Stimulated activated CD8-positive, alpha-beta memory T cell treated with anti-CD3 and anti-CD28 coated beads, Interleukin-7, amount 100 ng/mL, for 24 hours (primary cell): ENCODE results near the gene ENTPD8.

Source experiments
- DNase-seq: peaks from one replicate; pipeline ENCODE4 v3.0.0-alpha.2; 2020; ENCODE audit warnings: low read depth

Gene ENTPD8, protein sequence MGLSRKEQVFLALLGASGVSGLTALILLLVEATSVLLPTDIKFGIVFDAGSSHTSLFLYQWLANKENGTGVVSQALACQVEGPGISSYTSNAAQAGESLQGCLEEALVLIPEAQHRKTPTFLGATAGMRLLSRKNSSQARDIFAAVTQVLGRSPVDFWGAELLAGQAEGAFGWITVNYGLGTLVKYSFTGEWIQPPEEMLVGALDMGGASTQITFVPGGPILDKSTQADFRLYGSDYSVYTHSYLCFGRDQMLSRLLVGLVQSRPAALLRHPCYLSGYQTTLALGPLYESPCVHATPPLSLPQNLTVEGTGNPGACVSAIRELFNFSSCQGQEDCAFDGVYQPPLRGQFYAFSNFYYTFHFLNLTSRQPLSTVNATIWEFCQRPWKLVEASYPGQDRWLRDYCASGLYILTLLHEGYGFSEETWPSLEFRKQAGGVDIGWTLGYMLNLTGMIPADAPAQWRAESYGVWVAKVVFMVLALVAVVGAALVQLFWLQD

DNA sequence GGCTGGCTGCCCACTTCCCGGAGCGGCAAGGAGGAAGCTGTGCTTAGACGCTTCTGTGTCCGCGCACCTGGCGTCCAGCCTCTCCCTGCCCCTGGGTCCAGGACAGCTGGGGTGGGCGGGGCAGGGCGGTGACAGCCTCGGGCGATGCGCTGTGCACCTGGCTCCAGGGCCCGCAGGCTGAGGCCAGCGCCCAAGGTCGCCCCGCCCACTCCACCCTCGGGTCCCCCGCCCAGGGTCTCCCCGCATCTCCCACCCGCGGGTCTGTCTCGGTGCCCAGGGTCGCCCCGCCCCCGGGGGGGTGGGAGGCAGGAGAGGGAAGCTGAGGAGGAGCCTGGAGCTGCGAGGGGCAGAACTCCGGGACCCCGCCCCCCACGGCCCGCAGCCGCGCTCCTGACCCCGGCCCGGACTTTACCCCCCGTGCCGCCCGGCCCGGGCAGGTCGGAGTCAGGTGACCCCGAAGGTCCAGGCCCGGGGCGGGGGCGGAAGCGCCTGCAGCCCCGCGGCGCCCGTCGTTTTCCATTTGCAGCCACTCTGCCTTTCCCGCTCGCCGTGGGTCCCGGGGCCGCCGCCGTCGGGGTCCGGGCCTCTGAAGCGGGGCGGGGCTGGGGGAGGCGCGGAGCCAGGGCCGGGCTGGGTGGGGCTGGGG, at the start of gene ENTPD8:
TSS of gene ENTPD8 (minus strand) at position 69 of the 646 bp plus-strand sequence. CDS start 3,072 bp downstream, outside the sequence.
- DNase-seq = no peak

DNA sequence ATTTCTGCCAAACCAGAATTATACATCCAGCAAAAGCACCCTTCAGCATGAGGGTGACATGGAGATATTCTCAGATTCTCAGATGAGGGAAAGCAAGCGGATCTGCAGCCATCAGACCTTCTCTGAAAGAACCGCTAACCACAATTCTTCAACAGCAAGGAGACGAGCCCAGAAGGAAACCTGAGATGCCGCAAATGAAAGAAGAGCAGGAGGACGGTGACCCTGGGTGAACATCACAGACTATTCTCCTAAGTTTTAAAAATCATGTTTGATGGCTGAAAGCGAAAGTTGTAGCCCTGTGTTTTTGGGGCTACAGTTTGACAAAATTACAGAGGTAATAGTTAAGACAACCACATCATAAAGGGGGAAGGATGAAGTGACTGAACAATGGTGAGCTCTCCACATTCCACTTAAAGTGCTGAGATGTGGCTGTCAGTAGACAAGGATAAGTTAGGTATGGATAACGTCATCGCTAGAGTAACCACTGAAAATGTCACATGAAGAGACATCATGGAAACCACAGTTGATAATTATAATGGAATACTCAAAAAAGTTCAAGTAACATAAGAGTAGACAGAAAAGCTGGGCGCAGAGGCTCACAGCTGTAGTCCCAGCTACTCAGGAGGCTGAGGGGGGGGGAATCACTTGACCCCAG, 49.5 kb upstream of the ENTPD8 start:
- DNase-seq = no peak

DNA sequence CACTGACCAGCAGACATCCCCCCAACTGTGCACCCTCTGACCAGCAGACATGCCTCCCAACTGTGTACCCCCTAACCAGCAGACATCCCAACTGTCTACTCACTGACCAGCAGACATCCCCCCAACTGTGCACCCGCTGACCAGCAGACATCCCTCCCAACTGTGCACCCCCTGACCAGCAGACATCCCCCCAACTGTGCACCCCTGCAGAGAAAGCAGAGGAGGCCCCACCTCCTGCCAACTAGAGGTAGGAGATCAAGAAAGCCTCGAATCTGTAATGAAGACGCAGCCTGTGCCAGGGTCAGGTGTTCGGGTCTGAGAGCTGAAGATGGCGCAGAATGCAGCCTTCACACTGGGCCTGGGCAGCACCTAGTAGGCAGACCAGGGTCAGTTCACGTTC, 47.7 kb upstream of the ENTPD8 start:
- DNase-seq = no peak

DNA sequence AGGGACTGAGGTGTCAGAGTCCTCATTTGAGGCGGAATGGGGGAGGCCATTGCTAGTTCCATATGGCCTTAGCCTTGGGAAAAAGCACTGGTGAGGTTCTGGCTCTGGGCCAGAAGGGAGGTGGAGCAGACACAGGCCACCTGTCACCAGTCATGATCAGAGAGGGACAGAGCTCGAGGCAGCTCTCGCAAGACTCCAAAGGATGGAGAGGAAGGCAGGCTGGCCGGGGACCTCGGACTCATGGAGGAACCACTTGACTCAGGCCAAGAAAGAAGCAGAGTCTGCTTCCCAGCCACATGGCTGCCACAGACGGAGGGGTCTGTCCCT, 47.1 kb upstream of the ENTPD8 start:
- no peak for DNase-seq

DNA sequence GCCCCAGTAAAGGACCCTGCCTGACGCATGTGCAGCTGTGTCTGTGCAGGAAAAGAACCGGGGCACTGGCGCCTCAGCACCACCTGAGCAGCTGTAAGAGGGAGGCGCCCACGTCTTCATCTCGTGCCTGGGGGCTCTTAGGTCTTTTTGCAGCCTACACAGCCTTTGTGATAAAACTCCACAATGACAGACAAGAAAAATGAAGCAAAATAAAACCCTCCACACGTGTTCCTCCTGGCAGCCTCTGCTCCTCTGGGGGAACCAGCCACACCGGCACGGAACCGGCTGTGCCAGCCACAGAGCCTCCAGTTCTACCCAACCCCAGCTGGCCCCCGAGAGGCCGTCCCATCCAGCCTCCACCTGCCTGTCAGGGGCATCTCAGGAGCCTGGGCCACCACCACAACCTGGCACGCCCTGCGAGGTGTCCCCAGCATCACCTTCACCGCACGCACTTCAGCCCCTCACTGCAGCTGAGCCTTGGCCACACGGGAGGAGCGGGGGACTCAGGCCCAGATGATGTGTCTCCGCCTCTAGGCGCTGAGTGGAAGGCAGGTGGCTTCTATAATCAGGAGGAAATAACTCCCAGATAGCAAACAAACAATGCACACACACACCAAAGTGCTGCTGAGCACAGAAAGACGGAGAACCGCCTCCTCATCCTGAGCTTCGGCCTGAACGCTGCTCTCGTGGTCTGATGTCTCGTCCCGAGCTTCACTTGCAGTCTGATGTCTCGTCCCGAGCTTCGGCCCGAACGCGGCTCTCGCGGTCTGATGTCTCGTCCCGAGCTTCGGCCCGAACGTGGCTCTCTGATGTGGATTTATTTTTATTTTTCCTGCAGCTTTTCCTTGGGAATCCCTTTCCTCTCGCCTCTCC, 46.5 kb upstream of the ENTPD8 start:
- DNase-seq = no peak

DNA sequence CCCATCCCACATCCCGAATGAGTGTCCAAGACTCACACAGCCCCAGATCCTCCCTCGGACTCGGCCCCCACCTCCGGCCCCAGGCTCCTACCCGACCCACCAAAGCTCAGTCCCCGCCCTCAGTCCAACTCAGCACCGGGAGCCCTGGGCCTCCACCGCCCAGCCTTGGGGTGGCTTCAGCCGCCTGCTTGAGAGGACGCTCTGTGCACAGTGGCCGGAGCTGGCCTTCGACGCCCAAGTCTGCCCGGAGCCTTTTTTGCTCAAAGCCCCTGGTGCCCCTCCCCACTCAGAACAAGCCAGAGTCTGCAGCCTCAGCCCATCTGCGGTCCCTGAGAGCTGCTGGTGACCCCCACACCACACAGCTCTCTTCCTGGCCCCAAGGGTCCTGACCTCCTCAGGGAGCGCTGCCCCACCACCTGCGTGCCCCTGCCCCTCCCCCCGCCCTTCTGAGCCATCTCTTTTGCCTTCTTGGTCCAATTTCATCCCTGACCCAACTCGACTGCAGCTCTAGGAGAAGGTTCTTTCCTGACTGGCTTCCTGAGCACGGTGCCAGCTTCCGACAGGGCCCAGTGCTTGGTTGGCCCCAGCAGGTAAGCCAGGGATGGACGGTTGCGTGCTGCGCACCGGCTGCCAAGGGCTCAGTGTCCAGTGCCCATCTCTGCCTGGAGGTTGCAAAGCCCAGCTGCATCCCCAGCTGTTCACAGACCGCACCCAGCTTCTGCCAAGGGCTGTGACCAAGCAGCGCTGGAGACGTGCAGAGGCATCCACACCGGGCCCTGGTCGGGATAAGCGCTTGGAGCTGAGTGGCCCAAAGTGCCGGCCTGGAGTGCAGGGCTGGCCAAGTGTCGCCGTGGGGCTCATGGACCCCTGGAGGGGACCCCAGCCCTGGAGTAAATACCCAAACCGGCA, 45.6 kb upstream of the ENTPD8 start:
- DNase-seq = no peak

DNA sequence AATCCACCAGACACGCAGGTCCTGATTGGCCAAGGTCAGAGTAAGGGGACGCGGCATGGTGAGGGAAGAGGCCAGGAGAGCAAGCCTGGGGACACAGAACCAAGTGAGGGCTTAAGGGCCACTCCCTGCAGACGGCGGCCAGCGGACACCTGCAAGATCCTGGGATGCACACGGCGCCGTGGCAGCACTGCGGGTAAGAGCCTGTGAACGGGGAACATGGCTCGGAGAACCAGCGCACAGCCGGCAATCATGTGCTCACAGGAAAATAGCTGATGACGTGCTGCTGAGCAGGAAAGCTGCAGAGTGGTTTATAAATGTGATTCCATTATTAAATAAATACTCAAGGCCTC, 45.0 kb upstream of the ENTPD8 start:
- no peak for DNase-seq

DNA sequence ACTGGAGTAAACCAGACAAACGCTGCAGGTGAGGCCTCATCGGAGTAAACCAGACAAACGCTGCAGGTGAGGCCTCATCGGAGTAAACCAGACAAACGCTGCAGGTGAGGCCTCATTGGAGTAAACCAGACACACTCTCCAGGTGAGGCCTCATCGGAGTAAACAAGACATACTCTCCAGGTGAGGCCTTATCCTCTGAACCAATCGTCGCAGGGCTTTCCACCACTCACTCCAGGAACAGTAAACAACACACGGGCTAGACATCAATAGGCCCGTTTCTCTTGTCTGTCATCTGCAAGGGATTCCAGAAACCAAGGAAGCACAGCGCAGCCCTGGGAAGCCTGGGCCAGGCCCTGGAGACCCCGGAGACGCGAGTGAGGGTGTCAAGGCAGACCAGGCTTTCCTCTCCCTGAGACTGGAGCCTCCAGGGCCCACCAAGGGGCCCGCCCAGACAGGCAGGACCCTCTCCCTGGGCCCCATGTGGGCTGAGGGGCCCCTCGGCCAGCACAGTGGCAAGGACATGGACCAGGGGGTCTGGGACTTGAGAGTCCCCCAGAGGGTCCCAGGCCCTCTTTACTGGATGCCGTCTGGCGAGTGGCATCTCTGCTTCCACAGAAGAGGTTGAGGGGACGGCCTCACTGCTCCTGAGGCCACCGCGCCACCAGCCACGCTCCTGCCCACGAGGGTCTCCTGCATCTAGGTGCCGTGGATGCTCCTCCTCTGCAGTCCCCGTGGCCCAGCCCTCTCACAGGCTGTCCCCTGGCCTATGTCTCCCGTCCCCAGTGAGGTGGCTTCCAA, 44.4 kb upstream of the ENTPD8 start:
- no peak for DNase-seq

DNA sequence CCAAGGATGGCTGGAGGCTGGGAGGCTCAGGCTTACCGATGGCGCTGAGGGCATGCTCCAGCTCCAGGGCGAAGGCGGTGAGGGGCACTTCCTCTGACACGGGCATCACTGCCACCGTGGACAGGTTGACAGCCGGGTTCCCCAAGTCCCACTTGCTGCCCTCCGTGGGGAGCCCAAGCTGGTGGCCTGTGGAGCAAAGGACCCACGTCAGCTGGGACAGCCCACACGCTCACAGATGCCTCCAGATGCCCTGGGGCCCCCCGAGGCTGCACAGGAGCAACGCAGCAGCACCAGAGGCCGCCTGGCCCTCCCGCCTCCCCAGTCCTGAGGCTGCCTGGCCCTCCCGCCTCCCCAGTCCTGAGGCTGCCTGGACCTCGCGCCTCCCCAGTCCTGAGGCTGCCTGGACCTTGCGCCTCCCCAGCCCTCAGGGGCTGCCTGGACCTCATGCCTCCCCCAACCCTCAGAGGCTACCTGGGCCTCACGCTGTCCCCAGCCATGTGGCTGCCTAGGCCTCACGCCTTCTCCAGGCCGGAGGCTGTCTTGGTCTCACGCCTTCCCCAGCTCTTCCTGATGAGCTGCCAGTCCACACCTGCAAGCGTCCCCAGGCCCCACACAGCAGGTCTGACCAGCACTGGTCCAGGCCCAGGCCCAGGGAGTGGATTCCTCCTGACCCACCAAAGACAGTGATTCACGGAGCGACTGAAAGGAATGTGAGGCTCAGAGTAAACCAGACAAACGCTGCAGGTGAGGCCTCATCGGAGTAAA, 43.6 kb upstream of the ENTPD8 start:
- no peak for DNase-seq

DNA sequence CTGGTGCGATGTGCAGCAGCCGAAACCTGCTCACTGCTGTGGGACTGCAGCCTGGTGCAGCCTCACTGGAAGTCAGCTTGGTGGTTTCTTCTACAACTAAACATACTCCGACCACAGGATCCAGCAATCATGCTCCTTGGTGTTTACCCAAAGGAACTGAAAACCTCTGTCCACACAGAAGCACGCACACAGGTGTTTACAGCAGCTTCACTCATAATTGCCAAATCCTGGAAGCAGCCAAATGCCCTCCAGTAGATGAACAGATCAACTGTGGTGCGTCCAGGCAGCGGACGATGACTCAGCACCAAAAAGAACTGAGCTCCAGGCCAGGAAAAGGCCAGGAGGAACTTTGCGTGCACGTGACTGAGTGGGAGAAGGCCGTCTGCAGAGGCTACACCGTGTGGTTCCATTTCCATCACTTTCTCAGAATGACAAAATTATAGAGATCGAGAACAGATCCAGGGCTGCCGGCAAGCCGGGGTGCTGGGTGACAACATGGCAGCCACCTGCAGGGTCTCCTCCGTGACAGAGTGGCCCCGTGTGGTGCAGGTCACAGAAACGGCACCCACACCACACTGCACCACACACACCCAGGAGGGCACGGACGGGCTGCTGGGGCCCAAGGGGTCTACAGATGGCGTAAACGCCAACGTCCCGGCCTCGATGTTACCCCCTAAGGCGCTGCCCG, 41.1 kb upstream of the ENTPD8 start:
- no peak for DNase-seq

DNA sequence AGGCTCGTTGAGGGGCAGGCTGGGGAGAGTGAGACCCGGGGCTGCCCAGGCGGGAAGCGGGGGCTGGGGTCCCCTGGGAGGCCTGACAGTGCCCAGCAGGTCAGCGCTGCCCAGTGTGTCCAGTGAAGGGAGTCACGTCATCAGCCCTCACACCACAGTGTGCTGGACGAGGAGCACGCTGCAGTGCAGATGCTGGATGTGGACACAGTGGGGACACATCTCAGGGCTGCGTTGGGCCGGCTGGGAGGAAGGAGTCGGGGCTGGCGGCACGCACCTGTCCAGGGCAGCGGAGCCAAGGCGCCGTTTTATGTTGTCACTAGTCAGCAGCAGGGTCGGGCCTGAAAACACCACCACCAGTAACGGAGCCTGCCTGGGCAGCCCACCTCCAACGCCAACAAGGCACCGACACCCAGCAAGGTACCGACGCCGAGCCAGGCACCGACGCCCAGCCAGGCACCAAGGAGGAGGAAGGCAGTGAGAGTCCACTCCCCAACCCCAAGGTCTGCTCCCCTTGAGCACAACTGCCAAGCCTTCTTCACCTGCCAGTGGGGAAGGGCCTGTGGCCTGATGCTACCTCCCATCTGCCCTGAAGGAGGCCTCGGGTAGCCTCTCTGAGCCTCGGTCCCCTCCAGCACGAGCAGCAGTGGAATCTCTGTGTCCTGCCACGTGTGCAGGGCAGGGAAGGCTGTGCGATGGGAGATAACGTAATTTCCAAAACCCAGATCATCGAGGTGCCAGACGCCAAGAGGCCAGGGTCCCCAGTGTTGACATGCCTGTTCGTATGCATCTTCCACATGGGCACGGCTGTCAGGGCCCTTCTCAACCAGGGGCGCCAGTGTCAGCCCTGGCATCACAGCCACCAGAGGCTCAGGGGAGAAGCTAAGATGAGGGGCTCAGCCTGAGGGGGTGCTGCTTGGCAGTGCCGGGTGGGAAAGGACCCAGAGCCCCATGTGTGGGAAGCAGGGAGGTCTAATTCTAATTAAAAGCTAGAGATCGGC, 39.8 kb upstream of the ENTPD8 start:
- no peak for DNase-seq

DNA sequence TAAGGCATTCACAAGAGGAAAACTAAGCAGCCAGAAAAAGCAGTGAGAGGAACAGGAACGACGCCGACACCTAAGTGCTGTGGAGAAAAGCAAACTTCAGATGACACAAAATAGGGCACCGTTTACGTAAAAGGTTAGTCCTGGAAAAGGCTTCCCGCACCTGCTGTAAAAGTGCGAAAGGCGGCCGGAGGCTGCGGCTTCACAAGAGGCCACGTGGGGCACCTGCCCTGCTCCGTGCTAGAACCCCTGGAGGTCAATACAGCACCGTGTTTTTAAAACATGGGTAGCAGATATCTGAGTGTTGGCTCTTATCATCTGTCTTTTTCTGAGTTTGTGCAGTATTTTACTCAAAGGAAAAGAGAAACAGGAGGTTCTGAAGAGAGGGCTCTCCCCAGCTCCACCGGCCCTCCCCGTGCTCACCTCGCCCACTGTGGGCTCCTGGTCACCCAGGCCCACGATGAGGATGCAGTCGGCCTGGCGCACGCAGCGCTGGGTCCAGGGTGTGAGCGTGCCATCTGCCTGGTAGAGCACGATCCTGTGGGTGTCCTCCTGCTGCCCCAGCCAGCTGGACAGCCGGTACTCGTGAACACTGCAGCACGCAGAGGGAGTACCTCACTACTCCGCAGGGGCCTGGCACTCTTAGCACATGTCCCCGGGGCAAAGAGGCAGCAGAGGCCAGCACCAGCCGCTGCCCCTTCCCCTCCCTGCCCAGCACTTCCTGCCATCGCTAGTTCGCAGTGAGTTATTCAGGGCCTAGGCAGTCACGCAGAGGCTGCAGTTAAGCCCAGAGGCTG, 38.9 kb upstream of the ENTPD8 start:
- no peak for DNase-seq

DNA sequence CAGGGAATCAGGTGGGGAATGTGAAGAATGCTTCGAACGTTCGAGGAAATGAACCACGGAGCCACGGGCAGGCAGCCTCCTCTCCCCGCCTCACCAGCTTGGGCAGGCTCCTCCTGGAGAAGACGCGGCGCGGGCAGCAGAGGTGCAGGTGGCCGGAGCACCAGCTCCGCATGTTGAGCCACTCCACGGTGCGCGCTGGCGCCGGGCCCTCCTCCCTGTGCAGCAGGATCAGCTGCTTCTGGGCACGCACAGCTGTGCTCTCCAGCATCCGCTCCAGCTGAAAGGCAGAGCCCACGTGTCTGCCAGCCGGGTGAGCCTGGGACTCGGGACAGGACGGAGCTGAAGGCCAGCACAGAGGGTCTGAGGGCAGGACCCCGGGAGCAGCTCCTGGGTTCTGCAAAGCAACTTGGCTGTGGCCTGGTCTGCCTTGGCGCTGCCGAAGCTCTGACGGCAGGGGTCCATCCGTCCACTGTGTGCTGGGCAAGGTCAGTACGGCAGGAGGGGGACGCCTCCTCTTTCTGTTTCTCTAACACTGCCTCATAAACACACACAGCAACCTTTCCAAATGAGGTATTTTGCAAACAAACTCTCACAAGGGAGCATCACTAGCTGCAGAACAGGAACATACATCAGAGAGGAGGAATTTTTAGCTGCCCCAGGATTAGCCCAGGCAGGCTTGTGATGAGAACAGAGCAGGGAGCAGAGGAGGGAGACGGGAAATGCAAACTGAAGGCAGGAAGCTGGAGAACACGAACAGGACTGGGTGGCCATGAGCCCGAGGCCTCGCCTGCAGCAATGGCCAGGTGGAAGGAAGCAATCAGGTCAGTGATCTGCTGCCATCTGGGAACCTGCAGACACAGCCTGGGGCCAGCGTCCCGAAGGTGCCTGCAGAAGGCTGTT, 38.1 kb upstream of the ENTPD8 start:
- no peak for DNase-seq

DNA sequence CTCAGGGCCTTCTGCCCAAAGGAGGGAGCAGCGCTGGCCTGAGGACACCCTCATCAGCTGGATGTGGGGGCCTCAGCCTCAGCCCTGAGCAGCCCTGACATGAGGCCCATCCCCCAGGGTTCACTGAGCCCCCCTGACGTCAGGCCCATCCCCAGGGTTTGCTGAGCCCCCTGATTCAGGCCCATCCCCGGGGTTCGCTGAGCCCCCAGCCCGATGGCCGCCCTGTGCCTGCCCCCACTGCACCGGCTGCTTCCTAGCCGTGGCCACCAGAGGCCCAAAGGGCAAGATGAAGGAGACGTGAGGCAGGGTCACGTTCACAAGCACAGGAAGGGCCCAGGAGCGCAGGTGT, 37.4 kb upstream of the ENTPD8 start:
- DNase-seq = no peak

DNA sequence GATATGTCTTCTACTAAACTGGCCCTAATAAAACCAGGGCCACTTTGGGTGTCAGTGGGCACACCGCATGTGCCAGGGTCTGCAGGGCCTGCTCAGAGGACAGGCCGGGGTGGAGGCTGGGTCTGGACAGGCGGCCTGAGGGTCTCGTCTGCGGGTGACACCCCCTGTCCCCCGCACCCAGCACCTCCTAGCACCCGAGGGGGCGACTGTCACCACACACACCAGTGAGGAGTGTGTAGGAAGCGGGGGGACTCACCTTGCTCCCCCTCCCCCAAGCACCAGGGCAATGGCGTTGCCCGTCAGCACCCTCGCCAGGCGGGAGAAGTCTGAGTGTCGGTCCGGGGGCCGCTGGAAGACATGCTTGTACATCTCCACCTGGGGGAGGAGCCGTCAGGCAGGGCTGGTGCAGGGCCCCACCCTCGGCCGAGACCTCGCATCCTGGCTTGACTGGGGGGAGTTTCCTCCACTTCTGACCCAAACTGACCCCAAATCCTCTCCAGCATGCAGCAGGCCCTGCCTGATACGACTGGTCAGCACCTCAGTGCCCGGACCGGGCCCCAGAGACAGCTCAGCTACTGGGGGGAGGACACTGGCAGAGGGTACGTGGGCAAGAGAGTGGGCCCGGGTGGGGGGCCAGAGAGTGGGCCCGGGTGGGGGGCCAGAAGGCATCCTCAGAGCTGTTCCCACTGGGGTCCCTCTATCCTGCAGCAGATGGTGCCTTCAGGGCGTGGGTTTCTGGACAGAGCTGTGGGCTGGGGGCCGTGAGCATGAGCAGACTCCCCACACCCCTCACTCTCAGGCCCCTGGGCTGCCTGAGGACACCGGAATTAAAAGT, 36.8 kb upstream of the ENTPD8 start:
- DNase-seq = no peak
